Measurements from ENCODE around the gene GAK.

DNA sequence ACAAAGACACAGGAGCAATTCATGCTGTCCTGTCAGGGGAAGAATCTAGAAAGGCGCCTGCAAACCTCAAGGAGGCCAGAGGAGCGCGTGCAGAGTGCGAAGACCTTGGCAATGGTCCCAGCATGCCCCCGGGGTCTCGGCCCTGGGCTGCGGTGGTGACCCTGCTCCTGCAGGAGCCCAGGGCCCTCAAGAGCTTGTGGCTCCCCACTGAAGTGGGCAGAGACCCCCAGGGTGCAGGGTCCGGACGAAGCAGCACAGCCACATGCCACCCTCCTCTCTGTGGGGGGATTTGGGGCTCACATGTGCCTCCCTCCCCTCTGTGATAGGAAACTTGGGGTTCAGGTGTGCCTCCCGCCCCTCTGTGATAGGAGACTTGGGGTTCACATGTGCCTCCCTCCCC, 39.3 kb downstream of the GAK start:
- no peak for TF ChIP-seq POLR2A (IDR thresholded peaks at IDR 0.05)
- TF ChIP-seq, protein P1, sequence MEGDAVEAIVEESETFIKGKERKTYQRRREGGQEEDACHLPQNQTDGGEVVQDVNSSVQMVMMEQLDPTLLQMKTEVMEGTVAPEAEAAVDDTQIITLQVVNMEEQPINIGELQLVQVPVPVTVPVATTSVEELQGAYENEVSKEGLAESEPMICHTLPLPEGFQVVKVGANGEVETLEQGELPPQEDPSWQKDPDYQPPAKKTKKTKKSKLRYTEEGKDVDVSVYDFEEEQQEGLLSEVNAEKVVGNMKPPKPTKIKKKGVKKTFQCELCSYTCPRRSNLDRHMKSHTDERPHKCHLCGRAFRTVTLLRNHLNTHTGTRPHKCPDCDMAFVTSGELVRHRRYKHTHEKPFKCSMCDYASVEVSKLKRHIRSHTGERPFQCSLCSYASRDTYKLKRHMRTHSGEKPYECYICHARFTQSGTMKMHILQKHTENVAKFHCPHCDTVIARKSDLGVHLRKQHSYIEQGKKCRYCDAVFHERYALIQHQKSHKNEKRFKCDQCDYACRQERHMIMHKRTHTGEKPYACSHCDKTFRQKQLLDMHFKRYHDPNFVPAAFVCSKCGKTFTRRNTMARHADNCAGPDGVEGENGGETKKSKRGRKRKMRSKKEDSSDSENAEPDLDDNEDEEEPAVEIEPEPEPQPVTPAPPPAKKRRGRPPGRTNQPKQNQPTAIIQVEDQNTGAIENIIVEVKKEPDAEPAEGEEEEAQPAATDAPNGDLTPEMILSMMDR (IDR thresholded peaks at IDR 0.05 in 8 of 11, conservative IDR thresholded peaks at IDR 0.05 in 3 of 11): no peak
- TF ChIP-seq POLR2AphosphoS5 (IDR thresholded peaks at IDR 0.05): no peak

All from spleen (tissue), 7 donors.